Stimulated activated effector memory CD8-positive, alpha-beta T cell treated with anti-CD3 and anti-CD28 coated beads, Interleukin-12 subunit alpha, Interleukin-12 subunit beta, amount 100 ng/mL, for 72 hours (primary cell): ENCODE data around the gene BAHCC1.

Experiments
- ATAC-seq: fragments of 150-1000 bp; cut with Tn5 transposase; 2 replicates; pipeline ENCODE4 v1.10.0; 2021
- DNase-seq, 2 donors: peaks; one replicate each; pipeline ENCODE4 v3.0.0; 2021 to 2022; ENCODE audit warnings: low spot score in 2 of 2
- H3K27ac Mint-ChIP-seq: one replicate; pipeline ENCODE4 v1.8.0; 2022; ENCODE audit warnings: mild to moderate bottlenecking, mixed read lengths
- H3K36me3 Mint-ChIP-seq: one replicate; pipeline ENCODE4 v1.8.0; 2022; ENCODE audit warnings: mild to moderate bottlenecking, mixed read lengths
- H3K4me1 Mint-ChIP-seq: one replicate; pipeline ENCODE4 v1.8.0; 2022; ENCODE audit warnings: mixed read lengths
- H3K4me3 Mint-ChIP-seq: one replicate; pipeline ENCODE4 v1.8.0; 2022; ENCODE audit warnings: mild to moderate bottlenecking, mixed read lengths
- H3K9me3 Mint-ChIP-seq: one replicate; pipeline ENCODE4 v1.8.0; 2022; ENCODE audit warnings: mixed read lengths

The BAHCC1 gene

DNA sequence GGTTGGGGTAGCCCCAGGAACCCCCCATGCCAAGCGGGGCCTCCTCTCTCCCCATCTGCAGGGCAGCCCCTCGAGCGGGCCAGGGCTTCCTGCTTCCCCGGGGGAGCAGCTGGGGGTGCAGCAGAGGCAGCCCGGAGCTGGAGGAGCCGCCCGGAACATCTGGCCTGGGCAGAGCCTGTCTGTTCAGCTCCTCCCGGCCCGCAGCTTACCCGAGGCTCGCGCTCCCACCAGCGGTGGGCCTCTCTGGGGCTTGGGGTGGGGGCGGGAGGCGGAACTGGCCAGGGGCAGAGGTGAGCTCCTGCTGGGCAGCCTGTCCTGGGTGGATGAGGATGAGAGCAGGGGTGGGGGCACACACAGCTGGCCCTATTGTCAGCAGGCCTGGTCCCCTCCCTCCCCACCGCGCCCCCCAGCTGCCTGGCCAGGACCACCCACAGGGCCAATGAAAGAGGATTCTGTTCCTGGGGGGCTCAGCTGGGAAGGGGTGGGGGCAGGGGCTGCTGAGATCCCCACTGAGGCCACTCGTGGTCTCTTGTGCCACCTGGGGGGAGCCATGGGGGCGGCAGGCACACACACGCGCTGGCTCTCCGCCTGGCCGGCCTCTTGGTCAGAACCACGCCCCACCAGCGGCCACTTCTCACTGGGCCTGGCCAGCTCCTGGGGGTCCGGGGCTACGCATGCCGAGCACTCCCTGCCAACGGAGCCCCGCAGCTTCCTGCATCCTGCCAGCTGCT, 34.7 kb downstream of the BAHCC1 start:
- Mint-ChIP-seq H3K4me1 (peaks cover 6% of the 10 kb centered on the region), H3K36me3 (no peaks in the 10 kb centered on the region), H3K9me3 (no peaks in the 10 kb centered on the region), H3K4me3 (no peak overlapping the region), H3K27ac (no peak overlapping the region)
- no peak for ATAC-seq
- no peak for DNase-seq

DNA sequence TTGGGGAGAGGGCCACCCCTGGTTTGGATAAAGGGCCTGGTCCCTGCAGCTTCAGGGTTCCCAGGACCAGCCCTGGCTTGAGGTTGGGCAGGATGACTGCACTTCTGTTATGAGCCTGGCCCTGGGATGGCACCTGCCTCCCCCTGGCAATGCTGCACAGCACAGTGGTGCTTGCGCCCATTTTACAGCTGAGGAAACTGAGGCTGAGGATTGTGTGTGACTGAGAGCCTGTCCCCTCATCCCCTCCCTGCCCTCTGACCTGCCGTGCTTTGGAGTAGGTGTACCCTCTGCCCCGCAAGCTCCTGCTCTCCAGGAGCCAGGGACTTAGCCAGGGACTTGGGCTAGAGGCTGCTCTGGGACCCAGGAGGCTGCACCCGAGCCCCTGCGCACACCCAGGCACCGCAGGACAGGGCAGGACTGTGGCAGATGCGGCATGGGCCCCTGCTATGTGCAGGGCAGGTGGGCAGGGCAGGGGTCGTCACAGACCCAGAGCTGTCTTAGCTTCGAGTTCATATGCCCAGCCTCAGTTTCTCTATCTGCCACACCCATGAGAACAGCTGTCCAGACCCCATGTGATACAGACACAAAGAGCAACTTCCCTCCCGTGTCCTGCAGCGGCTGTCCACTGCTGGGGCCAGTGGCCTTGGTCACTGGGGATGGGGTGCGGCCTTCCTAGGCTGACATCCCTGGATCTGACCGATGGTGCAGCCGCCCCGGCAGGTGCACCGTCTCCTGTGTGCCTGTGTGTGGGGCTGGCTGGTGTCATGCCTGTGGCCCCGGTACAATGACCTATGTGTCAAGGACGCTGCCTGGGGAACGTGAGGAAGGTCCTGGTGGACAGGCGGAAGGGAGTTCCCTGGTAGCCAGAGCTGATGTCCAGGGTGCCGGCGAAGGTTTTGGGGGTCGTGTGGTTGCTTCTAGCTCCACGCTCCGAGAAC, 36.6 kb downstream of the BAHCC1 start:
- Mint-ChIP-seq H3K27ac (no peak overlapping the region), H3K9me3 (no peaks in the 10 kb centered on the region), H3K4me1 (peaks cover 6% of the 10 kb centered on the region), H3K36me3 (no peaks in the 10 kb centered on the region), H3K4me3 (no peak overlapping the region)
- no peak for DNase-seq
- no peak for ATAC-seq

DNA sequence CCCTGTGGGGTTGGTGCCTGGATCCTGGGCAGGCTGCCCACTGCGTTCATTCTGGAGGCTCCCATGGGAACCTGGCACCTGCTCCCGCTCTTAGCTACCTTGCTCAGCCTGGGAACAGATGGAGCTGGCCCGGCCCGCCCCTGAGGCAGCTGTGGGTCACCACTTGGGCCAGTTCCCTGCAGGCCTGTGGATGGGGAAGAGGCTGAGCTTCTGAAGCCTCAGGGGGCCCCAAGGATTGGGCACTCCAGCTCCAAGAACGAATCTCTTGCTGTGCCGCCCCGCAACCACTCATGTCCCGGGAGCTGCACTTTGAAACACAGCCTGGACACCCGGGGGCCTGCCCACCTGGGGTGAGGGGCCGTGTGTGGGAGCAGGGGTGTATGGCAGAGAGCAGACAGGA, 37.7 kb downstream of the BAHCC1 start:
- Mint-ChIP-seq H3K4me1 (peaks cover 2% of the 10 kb centered on the region), H3K9me3 (no peaks in the 10 kb centered on the region), H3K4me3 (no peak overlapping the region), H3K27ac (no peak overlapping the region), H3K36me3 (no peaks in the 10 kb centered on the region)
- ATAC-seq (no peak), DNase-seq (no peak)

DNA sequence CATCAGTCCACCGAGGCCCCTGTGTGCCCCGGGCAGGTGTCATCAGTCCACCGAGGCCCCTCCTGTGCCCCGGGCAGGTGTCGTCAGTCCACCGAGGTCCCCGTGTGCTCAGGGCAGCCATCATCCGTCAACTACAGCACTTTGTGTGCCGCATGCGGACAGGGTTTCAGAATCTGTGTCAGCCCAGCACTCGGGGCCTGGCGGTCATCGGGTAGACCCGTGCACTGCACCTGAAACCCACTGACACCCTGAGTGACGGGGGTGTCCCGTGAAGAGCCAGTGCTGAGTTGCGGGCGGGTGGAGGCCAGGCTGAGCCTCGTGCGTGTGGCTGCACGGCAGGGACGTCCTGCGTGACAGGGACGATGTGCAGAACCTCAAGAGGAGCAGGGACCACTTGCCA, 38.4 kb downstream of the BAHCC1 start:
- Mint-ChIP-seq H3K27ac (no peak overlapping the region), H3K9me3 (no peaks in the 10 kb centered on the region), H3K4me3 (no peak overlapping the region), H3K4me1 (no peaks in the 10 kb centered on the region), H3K36me3 (no peaks in the 10 kb centered on the region)
- ATAC-seq (no peak), DNase-seq (no peak)

DNA sequence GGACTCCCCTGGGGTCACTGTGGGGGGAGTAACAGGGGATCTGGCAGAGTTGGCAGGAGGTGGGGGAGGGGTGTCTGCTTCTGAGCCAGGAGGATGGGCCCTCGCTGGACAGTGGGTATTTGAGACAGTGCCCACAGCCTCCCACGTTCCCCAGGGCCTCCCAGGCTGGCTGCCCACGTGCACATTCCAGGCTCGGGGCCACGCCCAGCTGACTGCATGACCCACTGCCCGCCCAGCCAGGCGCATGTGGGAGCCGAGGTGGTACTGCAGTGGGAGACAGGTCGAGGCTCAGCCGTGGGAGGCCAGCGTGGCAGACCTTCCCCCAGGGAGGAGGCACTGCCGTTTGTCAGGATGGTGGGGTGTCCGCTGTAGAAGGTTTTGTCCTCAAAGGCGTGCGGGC, 38.8 kb downstream of the BAHCC1 start:
- Mint-ChIP-seq H3K4me3 (no peak overlapping the region), H3K36me3 (no peaks in the 10 kb centered on the region), H3K9me3 (no peaks in the 10 kb centered on the region), H3K4me1 (no peaks in the 10 kb centered on the region), H3K27ac (no peak overlapping the region)
- ATAC-seq = no peak
- DNase-seq = no peak

DNA sequence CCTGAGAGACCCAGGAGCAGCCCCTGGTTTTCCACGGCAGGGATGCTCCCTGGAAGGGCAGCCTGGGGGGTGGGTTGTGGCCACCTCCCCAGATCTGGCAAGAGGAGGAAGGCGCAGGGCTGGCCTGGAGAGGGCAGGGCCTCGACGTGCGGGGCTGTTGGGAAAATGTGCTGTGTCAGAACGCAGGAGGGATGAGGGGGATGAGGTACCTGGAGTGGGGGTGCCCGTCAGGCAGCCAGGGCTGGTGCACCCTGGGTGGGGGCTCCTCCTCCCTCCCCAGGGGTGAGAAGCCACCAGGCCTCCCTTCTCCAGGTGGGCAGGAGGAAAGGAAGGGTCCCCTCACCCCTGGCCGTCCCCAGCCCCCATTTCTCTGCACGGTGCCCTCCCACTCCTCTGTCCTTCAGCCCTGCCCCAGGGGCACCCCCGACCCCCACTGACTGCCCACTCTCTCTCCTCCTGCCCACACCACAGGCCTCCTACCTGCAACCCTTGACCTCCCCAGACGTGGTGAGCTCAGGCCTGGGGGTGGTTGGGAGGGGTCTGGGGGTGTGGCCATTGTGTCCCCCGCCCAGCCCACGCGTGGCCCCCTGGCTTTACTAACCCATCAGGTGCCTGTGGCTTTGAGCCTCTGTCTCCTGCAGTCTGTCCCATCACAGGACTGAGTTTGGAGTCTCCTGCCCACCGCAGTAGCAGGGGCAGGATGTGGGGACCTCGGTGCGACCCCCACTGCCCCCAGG, 39.6 kb downstream of the BAHCC1 start:
- no peaks in the 10 kb centered on the region for H3K9me3 Mint-ChIP-seq
- H3K4me1 Mint-ChIP-seq = no peaks in the 10 kb centered on the region
- H3K36me3 Mint-ChIP-seq = no peaks in the 10 kb centered on the region
- ATAC-seq (no peak), DNase-seq (no peak)
- no peak overlapping the region for H3K27ac Mint-ChIP-seq
- H3K4me3 Mint-ChIP-seq = no peak overlapping the region

DNA sequence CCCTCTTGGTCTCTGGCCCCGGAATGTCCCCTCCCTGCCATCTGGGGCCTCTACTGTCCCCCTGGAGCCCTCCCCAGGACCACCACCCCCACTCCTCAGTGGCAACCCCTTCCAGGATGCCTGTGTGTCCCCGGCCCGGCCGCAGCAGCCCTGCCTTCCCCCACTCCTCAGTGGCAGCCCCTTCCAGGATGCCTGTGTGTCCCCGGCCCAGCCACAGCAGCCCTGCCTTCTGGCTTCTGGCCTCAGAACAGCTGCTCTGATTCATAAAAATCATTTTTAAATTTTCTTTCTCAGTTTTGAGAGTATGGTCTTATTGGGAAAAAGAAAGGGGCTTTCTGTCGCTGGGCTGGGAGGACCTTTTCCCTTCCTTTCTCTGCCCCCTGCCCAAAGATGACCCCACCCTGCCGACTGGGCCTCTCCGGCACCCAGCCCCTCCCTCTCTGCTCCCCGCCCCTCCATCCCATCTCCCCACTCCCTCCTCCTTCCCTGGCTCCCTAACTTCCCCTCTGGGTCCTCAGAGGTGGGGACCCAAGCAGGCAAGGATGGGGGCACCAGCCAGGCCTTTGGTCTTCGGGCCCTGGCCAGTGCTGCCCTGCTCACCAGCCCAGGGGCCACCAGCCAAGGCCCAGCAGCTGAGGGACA, 40.5 kb downstream of the BAHCC1 start:
- H3K9me3 Mint-ChIP-seq = no peaks in the 10 kb centered on the region
- H3K4me3 Mint-ChIP-seq = no peak overlapping the region
- no peaks in the 10 kb centered on the region for H3K4me1 Mint-ChIP-seq
- ATAC-seq = no peak
- no peak for DNase-seq
- H3K36me3 Mint-ChIP-seq = no peaks in the 10 kb centered on the region
- H3K27ac Mint-ChIP-seq = no peak overlapping the region

DNA sequence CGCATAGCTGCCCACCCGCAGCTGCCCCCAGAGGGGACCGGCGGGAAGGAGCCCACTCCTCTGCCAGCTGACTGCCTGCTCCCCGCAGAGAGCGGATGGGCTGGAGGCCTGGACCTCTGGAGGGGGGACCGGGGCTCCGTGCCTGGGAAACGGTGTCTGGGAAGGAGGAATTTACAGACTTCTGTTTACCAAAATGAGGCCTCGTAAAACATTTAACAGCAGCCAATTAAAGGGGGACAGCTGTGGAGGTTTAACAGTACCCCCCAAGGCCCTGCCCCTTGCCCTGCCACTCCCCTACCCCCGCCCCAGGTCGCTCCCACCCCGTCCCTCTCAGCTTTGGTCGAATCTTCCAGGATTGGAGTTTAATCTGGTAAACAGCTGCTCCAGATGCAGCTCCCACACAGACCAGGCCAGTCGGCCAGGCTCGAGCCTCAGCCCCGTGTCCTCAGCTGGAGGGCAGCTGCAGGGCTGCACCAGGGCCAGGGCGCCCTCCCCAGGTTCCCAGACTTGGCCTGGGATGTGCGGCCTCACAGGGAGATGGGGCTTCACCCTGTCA, 41.1 kb downstream of the BAHCC1 start:
- no peaks in the 10 kb centered on the region for H3K9me3 Mint-ChIP-seq
- DNase-seq = no peak
- H3K27ac Mint-ChIP-seq = no peak overlapping the region
- H3K36me3 Mint-ChIP-seq = no peaks in the 10 kb centered on the region
- no peak overlapping the region for H3K4me3 Mint-ChIP-seq
- H3K4me1 Mint-ChIP-seq = no peaks in the 10 kb centered on the region
- ATAC-seq = no peak

DNA sequence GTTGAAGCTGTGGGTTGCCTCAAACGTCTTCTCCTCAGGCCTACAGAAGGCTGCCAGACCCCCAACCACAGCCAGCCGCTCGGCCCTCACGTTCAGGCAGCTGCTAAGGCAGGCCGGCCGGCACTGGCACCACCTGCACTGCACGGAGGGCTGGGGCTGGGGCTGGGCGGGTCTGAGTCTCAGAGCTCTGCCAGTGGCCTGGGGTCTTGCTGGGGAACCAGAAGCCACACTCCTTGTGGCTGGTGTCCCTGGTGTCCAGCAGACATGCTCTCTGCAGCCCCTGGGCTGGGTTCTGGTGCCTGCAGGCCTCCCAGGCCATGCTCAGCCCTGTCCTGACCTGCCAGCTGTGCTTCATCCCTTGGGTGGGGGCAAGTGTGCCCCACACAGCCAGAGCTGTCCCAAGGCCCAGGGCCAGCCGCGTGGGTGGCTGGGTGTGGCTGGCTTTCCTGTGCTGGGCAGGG, 42.0 kb downstream of the BAHCC1 start:
- no peaks in the 10 kb centered on the region for H3K9me3 Mint-ChIP-seq
- no peaks in the 10 kb centered on the region for H3K4me1 Mint-ChIP-seq
- ATAC-seq (no peak), DNase-seq (no peak)
- no peak overlapping the region for H3K27ac Mint-ChIP-seq
- no peaks in the 10 kb centered on the region for H3K36me3 Mint-ChIP-seq
- H3K4me3 Mint-ChIP-seq = no peak overlapping the region

DNA sequence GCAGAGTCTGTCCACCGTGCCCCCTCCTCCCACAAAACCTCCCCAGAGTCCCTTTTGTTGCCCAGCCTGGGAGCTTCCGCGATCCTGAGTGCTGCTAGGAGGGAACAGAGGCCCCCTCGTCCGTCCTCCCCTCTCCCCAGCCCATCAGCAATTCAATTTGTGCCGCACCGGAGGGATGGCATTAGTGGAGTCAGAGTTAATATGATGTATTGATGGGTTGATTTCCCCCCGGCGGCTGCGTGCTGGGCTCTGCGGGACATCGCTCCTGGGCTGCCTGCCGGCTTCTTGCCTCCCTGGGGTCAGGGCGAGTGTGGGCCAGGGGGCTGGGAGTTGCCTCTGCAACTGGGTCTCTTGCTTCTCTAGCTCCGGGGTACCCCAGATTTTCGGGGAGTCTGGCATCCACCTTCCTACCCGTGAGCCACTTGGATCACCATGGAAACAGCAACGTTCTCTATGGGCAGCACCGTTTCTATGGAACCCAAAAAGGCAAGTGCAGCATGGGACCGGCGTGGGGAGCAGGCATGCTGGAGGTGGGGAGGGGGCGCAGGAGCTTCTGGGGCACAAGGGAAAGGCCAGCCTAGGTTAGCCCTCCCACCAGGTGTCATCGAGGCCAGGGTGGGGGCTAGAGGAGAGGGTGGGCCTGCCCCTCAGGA, 42.9 kb downstream of the BAHCC1 start:
- Mint-ChIP-seq H3K9me3 (no peaks in the 10 kb centered on the region), H3K27ac (no peak overlapping the region), H3K4me3 (no peak overlapping the region), H3K36me3 (no peaks in the 10 kb centered on the region), H3K4me1 (no peaks in the 10 kb centered on the region)
- DNase-seq = no peak
- no peak for ATAC-seq

DNA sequence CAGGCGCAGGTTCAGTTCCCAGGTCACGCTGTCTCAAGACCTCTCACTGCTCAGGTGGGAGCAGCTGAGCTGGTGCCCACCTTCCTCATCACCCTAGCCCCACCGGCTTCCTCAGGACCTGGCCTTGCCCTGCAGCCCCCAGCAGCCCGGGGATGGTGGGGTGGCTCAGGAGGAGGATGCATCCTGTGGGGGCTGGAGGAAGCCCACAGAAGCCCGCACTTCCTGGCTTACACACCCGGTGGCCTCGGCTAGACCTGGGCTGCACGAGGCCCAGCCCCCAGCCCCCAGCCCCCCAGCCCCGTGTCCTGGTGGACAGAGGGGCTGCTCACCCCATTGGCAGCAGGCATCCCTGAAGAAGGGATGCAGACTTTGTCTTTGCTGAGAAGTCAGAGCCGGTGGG, 43.4 kb downstream of the BAHCC1 start:
- Mint-ChIP-seq H3K27ac (no peak overlapping the region), H3K4me1 (no peaks in the 10 kb centered on the region), H3K4me3 (no peak overlapping the region), H3K9me3 (no peaks in the 10 kb centered on the region), H3K36me3 (no peaks in the 10 kb centered on the region)
- ATAC-seq (no peak), DNase-seq (no peak)

DNA sequence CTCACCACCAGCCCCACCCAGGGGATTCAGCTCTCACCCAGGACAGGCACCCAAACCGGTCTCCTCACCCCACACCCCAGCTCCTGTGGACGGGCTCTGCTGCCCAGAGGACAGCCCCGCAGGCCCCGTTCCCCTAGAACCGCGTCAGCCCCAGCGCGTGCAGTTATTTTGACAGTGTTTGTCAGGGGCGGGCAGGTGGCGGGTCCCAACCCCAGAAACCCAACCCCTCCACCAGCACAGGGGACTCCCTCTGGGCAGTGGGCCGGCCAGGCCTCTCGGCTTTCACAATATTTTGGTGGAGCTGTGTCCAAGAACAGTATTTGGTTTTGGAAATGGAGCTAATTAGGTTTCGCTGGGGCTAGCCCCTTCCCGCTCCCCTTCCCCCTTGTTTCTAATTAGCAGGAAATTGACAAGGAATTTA, 44.8 kb downstream of the BAHCC1 start:
- no peaks in the 10 kb centered on the region for H3K4me1 Mint-ChIP-seq
- H3K27ac Mint-ChIP-seq = no peak overlapping the region
- ATAC-seq (no peak), DNase-seq (no peak)
- no peak overlapping the region for H3K4me3 Mint-ChIP-seq
- H3K9me3 Mint-ChIP-seq = no peaks in the 10 kb centered on the region
- H3K36me3 Mint-ChIP-seq = no peaks in the 10 kb centered on the region

DNA sequence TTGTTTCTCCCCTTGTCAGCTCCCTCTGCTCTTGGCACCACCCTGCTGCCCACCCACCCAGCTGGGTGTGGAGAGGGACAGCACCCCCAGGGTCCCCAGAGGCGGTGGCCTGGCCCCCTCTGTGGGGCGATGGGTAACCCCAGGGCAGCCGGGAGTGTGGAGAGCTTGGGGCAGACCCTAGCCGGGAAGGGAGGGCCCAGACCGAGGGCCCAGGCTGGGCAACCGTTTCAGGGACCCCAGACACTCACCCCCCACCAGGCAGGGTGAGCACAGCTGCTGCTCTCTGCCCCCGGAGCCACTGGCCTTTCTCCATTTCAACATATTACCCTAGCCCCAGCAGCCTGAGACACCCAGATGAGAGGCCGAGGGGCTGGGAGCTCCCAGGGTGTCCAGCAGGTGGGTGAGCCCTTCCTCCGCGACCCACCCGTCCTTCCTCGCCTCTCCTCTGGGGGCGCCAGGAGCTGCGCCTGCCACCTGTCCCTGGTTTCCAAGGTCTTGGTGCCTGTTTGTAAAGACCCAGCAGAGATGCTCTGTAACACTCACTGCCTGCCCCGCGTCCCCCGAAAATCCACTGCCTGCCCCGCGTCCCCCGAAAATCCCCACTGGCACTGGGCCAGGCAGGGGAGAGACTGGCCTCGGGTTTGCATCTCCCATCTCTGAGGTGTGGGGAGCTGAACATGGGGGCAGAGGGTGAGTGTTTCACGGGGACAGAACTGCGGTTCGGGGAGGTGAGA, 45.4 kb downstream of the BAHCC1 start:
- H3K9me3 Mint-ChIP-seq = no peaks in the 10 kb centered on the region
- DNase-seq = no peak
- H3K27ac Mint-ChIP-seq = no peak overlapping the region
- no peaks in the 10 kb centered on the region for H3K36me3 Mint-ChIP-seq
- no peaks in the 10 kb centered on the region for H3K4me1 Mint-ChIP-seq
- no peak overlapping the region for H3K4me3 Mint-ChIP-seq
- ATAC-seq = no peak

DNA sequence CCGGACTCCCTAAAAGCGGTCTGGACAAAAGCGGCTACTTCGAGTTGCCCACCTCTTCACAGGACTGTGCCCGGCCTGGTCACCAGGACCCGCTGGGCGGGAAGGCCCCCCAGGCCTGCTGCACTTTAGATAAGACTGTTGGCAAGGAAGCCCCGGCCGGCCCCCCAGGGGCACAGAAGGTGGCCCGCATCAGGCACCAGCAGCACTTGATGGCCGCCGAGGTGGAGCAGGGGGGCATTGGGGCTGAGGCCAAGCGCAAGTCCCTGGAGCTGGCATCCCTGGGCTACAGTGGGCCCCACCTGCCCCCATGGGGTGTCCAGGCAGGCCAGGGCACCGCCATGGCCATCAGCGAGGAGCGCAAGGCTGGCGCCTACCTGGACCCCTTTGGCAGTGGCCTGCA, 47.5 kb downstream of the BAHCC1 start:
- Mint-ChIP-seq H3K36me3 (no peaks in the 10 kb centered on the region), H3K27ac (no peak overlapping the region), H3K9me3 (no peaks in the 10 kb centered on the region), H3K4me3 (no peak overlapping the region), H3K4me1 (no peaks in the 10 kb centered on the region)
- ATAC-seq (no peak), DNase-seq (no peak)
